HL-60/S4 treated with phorbol 12-myristate 13-acetate at 8.2 ng/mL for 4 days and 3 days (cell line): ENCODE results near the gene RIBC2.
"Not testable (repeated sequence)": the region's sequence is repeated elsewhere in the genome, so short reads cannot be mapped to it uniquely, and the experiment has no call there.

Experiments
- in situ Hi-C: fragments of 300-500 bp; cut with MboI; formaldehyde crosslinking; loops from 2 replicates; pipeline ENCODE4 v1.15.0; 2022; ENCODE audit warnings: low sequenced_read_pairs

RIBC2 gene

GRCh38 chr22:45423524-45423923, 10.0 kb downstream of the RIBC2 start:
- in situ Hi-C loops, result loop anchor here (10.0 kb wide), 1 partner anchor 159 kb away; no protein-coding TSS in a partner anchor

- in situ Hi-C loops, result loop anchor here (10.0 kb wide), 1 partner anchor 159 kb away; no protein-coding TSS in a partner anchor
Observed at GRCh38 chr22:45424241-45424731, 10.8 kb downstream of the RIBC2 start.

GRCh38 chr22:45425101-45425500, 11.6 kb downstream of the RIBC2 start:
- in situ Hi-C loops, result loop anchor here (10.0 kb wide), 1 partner anchor 160 kb away; no protein-coding TSS in a partner anchor

GRCh38 chr22:45425531-45426265, 12.2 kb downstream of the RIBC2 start:
- in situ Hi-C loops, result loop anchor here (10.0 kb wide), 1 partner anchor 161 kb away; no protein-coding TSS in a partner anchor

- in situ Hi-C loops, result loop anchor here (10.0 kb wide), 1 partner anchor 162 kb away; no protein-coding TSS in a partner anchor
Observed at GRCh38 chr22:45426387-45426786, 12.9 kb downstream of the RIBC2 start.

- in situ Hi-C loops, result loop anchor here (10.0 kb wide), 1 partner anchor 162 kb away; no protein-coding TSS in a partner anchor
Observed at GRCh38 chr22:45427114-45427513, 13.6 kb downstream of the RIBC2 start.

- in situ Hi-C loops, result loop anchor here (10.0 kb wide), 1 partner anchor 164 kb away; no protein-coding TSS in a partner anchor
Observed at GRCh38 chr22:45428391-45429385, 15.2 kb downstream of the RIBC2 start.

GRCh38 chr22:45429424-45429823, 15.9 kb downstream of the RIBC2 start:
- in situ Hi-C loops, result loop anchor here (10.0 kb wide), 1 partner anchor 165 kb away; no protein-coding TSS in a partner anchor

GRCh38 chr22:45429981-45430775, 16.7 kb downstream of the RIBC2 start:
- in situ Hi-C loops, result loop anchor here (10.0 kb wide), 1 partner anchor 165 kb away; no protein-coding TSS in a partner anchor

- in situ Hi-C loops, result no loop called here
Observed at GRCh38 chr22:45430871-45431270, 17.4 kb downstream of the RIBC2 start.

- in situ Hi-C loops, result no loop called here
Observed at GRCh38 chr22:45434981-45435380, 21.5 kb downstream of the RIBC2 start.

- in situ Hi-C loops, result no loop called here
Observed at GRCh38 chr22:45435544-45436139, 22.1 kb downstream of the RIBC2 start.

- in situ Hi-C loops, result not testable (repeated sequence)
Observed at GRCh38 chr22:45436871-45437517, 23.5 kb downstream of the RIBC2 start.

- in situ Hi-C loops, result no loop called here
Observed at GRCh38 chr22:45438336-45438735, 24.8 kb downstream of the RIBC2 start.

- in situ Hi-C loops, result not testable (repeated sequence)
Observed at GRCh38 chr22:45440688-45441087, 27.2 kb downstream of the RIBC2 start.

- in situ Hi-C loops, result no loop called here
Observed at GRCh38 chr22:45441138-45441537, 27.6 kb downstream of the RIBC2 start.

GRCh38 chr22:45442116-45442515, 28.6 kb downstream of the RIBC2 start:
- in situ Hi-C loops, result no loop called here

GRCh38 chr22:45444168-45444567, 30.7 kb downstream of the RIBC2 start:
- in situ Hi-C loops, result no loop called here

- in situ Hi-C loops, result no loop called here
Observed at GRCh38 chr22:45445031-45445710, 31.7 kb downstream of the RIBC2 start.
